Measurements from ENCODE around the gene PGC.

DNA sequence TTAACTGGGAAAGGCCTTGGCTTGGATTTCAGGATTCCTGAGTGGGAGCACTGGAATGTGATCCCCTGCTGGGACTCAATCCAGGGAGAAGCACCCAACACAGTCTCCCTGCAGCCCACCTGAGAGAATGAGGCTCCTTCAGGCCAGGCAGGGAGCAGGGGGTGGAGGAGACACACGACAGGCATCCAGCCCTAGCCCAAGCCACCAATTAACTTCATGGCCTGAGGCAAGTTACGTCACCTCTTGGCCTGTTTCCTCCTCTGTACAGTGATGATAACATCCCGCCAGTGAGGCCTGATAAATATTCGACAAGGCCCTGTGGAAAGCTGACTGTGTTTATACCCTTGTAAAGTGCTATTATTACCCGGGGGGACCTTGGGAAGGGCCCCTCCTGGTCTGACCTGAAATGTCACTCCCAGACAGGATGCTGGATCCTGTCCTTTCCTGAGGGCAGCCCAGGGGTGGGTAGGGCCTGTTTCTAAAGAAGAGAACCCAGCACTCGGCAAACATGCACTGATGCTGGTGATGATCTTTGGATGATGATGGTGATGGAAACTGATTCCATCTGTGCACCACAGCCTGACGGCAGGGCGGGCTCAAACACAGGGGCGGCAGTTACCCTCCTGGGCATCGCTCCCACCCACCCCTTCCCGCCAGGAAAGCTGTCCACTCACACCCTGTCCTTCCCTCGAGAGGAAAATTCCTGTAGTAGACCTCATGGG lies 20.1 kb upstream of the PGC start:
- TF ChIP-seq, protein P1, sequence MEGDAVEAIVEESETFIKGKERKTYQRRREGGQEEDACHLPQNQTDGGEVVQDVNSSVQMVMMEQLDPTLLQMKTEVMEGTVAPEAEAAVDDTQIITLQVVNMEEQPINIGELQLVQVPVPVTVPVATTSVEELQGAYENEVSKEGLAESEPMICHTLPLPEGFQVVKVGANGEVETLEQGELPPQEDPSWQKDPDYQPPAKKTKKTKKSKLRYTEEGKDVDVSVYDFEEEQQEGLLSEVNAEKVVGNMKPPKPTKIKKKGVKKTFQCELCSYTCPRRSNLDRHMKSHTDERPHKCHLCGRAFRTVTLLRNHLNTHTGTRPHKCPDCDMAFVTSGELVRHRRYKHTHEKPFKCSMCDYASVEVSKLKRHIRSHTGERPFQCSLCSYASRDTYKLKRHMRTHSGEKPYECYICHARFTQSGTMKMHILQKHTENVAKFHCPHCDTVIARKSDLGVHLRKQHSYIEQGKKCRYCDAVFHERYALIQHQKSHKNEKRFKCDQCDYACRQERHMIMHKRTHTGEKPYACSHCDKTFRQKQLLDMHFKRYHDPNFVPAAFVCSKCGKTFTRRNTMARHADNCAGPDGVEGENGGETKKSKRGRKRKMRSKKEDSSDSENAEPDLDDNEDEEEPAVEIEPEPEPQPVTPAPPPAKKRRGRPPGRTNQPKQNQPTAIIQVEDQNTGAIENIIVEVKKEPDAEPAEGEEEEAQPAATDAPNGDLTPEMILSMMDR (IDR thresholded peaks at IDR 0.05; ENCODE audit: low read depth, low read length, poor library complexity, severe bottlenecking), result no peak
- TF ChIP-seq EZH2phosphoT487 (IDR thresholded peaks at IDR 0.05; ENCODE audit: borderline replicate concordance, low read length), result no peak
